SU-DHL-6 (cell line): ENCODE data around the gene BHLHA9.

Experiments
- EZH2phosphoT487 ChIP-seq: fragments of 200-600 bp; sonication (generic), shearing (Covaris generic); conservative IDR thresholded peaks from 2 replicates; pipeline ENCODE4 v1.6.1; 2018; ENCODE audit warnings: mild to moderate bottlenecking, antibody characterized with exemption, low read length, moderate library complexity, mixed read lengths
- TF ChIP-seq, protein P1 (sequence below): fragments of 200-600 bp; sonication (generic); IDR thresholded peaks from one replicate; pipeline ENCODE4 v1.5.1; 2017; ENCODE audit warnings: antibody characterized with exemption, mild to moderate bottlenecking, low read length, moderate library complexity; ENCODE audit not compliant: insufficient read depth, poor library complexity, severe bottlenecking

DNA sequence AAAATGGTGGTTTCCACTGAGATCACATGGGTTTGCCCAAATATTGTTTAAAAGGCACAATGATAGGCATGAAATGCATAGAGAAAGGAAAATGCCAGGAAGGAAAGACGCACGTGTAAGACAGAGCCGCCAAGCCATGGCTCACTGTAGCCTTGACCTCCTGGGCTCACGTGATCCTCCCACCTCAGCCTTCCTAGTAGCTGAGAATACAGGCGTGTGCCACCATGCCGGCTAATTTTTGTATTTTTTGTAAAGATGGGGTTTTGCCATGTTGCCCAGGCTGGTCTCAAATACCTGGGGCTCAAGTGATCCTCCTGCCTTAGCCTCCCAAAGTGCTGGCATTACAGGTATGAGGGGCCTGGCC, 4.0 kb downstream of the BHLHA9 start:
- TF ChIP-seq, protein P1, sequence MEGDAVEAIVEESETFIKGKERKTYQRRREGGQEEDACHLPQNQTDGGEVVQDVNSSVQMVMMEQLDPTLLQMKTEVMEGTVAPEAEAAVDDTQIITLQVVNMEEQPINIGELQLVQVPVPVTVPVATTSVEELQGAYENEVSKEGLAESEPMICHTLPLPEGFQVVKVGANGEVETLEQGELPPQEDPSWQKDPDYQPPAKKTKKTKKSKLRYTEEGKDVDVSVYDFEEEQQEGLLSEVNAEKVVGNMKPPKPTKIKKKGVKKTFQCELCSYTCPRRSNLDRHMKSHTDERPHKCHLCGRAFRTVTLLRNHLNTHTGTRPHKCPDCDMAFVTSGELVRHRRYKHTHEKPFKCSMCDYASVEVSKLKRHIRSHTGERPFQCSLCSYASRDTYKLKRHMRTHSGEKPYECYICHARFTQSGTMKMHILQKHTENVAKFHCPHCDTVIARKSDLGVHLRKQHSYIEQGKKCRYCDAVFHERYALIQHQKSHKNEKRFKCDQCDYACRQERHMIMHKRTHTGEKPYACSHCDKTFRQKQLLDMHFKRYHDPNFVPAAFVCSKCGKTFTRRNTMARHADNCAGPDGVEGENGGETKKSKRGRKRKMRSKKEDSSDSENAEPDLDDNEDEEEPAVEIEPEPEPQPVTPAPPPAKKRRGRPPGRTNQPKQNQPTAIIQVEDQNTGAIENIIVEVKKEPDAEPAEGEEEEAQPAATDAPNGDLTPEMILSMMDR: no peak
- no peak for TF ChIP-seq EZH2phosphoT487
